ENCODE data around the gene LLGL1.
"Not testable (repeated sequence)": the region's sequence is repeated elsewhere in the genome, so short reads cannot be mapped to it uniquely, and the experiment has no call there.

The LLGL1 gene

GRCh38 chr17:18194804-18195203, 30.6 kb upstream of the LLGL1 start:
- DNase-seq: no peak

GRCh38 chr17:18195246-18195645, 30.2 kb upstream of the LLGL1 start:
- DNase-seq: no peak

DNA sequence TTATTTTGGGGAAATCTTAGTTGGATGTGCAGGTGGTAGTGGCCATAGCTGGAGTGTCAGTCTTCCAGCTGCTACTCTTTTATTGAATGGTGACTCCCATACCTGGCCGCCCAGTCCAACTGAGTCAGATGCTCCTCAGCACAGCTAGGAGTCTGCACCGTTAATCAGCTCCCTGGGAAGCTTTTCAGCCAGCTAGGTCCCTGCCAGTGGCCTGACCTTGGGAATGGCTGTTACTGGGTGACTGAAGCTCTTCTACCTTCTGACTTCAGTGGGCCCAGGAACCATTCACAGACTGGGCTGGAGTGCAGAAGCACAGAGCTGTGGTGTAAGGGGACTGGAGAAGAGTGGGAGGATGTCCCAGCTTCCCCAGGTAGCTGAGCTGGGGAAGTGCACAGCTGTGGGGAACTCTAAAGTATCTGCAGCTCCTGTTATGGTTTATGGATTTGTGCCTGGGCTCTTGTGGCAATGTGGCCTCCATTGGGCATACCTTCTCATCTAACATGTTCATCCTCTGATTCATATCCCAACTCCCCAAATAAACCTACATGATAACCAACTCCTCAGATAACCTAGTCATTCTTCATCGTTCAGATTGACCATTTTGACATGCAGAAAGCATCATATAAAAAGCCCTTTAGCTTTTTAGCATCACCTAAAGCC, 27.8 kb upstream of the LLGL1 start:
- DNase-seq: no peak

DNA sequence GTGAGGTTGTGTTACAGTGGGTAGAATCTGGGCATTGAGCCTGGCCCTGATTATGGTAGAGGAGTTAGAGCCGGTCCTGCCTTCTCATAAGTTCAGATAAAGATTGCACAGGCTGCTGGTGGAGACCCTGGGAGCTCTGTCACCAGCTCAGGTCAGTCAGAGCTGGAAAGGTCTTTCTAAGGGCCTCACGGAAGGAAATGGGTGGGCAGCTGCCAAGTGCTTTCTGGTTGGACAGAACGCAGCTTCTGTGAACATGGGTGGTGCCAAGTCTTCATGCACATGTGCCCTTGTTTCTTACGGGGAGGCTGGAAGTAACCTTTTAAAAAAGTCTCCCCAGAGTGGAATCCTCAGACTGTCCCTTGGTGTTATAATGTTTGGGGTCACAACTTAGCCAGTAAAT, 26.9 kb upstream of the LLGL1 start:
- no peak for DNase-seq

DNA sequence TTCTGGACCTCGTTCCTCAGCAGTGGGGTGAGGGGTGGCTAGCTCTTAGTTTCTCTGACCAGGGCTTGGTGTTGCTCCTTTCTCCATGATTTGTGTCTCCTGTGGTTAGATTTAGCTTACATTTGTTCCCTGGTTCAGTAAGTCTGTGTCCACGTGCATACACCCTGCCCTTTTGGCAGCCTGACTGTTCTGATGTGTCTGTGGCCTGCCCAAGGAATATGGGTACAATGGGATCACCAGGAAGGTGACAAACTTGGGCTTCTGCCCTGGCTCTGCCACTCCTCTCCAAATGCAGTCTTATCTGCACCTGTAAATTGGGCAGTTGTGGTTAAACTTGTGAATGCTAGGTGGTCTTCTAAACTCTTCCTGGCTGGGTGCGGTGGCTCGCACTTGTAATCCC, 24.3 kb upstream of the LLGL1 start:
- DNase-seq: no peak

GRCh38 chr17:18203308-18203707, 22.1 kb upstream of the LLGL1 start:
- DNase-seq: no peak

GRCh38 chr17:18205861-18206260, 19.6 kb upstream of the LLGL1 start:
- DNase-seq: no peak

- no peak for DNase-seq
Observed at GRCh38 chr17:18206962-18207361, 18.5 kb upstream of the LLGL1 start.

- DNase-seq: no peak
Observed at GRCh38 chr17:18208092-18208491, 17.3 kb upstream of the LLGL1 start.

DNA sequence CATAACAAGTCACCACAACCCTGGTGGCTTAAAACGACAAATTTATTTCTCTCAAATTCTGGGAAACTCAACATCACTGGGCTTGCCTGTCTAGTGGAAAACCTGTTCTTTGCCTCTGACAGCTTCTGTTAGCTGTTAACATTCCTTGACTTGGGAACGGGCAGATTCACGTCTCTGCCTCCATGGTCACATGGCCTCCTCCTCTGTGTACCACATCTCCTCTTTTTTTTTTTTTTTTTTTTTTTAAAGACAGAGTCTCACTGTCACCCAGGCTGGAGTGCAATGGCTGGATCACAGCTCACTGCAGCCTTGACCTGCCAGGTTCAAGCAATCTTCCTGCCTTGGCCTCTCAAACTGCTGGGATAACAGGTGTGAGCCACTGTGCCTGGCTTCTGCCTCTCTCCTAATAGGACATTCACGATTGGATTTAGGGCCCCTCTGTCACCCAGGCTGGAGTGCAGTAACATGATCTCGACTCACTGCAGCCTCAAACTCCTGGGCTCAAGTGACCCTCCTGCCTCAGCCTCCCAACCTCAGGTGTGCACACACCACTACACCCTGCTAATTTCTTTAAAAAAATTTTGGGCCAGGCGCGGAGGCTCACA, 11.7 kb upstream of the LLGL1 start:
- DNase-seq: no peak

GRCh38 chr17:18216906-18217305, 8.5 kb upstream of the LLGL1 start:
- not testable (repeated sequence) for DNase-seq

GRCh38 chr17:18217412-18218015, 7.9 kb upstream of the LLGL1 start:
- no peak for DNase-seq

- DNase-seq: no peak
Observed at GRCh38 chr17:18218756-18219415, 6.5 kb upstream of the LLGL1 start.

DNA sequence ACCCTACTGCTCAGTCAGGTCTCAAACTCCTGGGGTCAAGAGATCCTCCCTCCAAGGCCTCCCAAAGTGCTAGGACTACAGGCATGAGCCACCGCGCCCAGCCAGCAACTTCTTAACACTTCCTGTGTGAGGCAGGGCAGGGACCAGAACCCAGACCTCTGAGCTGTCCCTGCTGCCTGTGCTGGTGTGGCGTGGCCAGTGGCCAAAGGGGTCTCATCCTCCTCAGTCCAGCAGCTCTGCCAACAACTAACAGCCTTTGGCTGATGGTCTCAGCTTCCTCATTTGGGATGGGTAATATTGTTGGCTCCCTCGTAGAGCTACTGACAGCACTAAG, 1.4 kb upstream of the LLGL1 start:
- no peak for DNase-seq

- DNase-seq: no peak
Observed at GRCh38 chr17:18224387-18225120, 881 bp upstream of the LLGL1 start.

GRCh38 chr17:18225642-18226283, 328 bp downstream of the LLGL1 start:
- no peak for DNase-seq

DNA sequence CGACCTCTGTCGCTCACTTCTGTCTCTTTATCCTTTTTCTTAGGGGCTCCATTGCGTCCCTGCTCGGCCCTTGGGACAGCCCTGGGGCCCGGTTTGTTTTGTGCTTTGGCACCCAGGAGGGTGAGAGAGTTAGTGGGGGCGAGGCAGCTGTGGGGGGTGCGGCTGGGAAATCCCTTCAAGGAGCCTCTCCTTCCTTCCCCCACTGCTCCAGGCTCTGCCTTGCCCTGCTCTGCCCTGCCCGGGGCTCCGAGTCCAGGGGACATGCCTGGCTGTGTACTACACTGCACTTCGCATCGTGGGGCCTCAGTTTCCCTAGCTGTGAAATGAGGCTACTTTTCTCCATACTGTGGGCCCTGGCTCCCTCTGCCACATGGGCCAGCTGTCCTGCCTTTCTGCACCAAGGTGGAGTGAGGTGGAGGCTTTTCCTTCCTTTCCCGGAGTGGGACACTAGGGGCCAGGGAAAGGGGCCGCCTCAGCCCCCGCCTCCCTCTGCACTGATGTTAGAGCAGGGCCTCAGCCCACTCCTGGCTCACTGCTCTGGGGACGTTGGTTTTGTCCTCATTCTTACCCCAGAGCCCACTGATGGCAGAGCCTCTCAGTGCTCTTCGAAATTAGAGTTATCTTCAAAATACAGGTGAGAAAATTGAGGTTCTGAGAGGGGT, 980 bp downstream of the LLGL1 start:
- no peak for DNase-seq

- no peak for DNase-seq
Observed at GRCh38 chr17:18227635-18228034, 2.2 kb downstream of the LLGL1 start.

GRCh38 chr17:18228176-18228682, 2.8 kb downstream of the LLGL1 start:
- DNase-seq: no peak

DNA sequence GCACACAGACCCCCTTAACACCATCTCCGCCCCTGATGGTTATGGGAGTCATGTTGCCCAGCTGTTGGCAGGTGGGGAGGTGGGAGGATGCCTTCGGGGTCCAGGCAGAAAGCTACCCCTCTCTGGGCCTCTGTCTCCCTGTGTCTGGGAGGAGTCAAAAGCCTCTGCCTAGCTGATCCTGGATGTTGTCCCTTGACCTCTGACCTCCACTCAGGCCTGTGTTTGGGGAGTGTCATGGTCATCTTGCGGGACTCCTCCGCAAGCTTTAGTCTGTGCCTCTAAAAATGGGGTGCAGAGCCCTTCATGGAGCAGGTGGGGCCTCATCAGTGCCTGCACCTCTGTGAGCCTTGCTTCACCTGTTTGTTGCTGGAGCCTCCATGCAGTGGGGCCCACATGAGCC, 3.8 kb downstream of the LLGL1 start:
- no peak for DNase-seq

GRCh38 chr17:18229771-18230170, 4.3 kb downstream of the LLGL1 start:
- no peak for DNase-seq
